Head of caudate nucleus (tissue), 42 donors: Measurements from ENCODE around the gene AGFG2.
"Not testable (repeated sequence)": the region's sequence is repeated elsewhere in the genome, so short reads cannot be mapped to it uniquely, and the experiment has no call there.

Experiments
- DNase-seq, 42 donors: peaks; one replicate each; pipeline versions ENCODE4 v3.0.0 to v3.0.0-alpha.2; 2020 to 2021; ENCODE audit warnings: mixed read lengths in 7 of 42
- intact Hi-C: fragments of 100-400 bp; cut with DNase I; formaldehyde crosslinking; loops from one replicate; pipeline ENCODE4 v1.15.0; 2022

The AGFG2 gene

GRCh38 chr7:100517305-100517704 lies 21.7 kb upstream of the AGFG2 start:
- intact Hi-C loops: no loop called here
- DNase-seq: no peak

- DNase-seq: no peak
- intact Hi-C loops: no loop called here
These were observed 19.4 kb upstream of the AGFG2 start for GRCh38 chr7:100519580-100519979.

GRCh38 chr7:100520138-100520537 lies 18.9 kb upstream of the AGFG2 start:
- intact Hi-C loops: no loop called here
- DNase-seq: no peak

- no peak for DNase-seq
- intact Hi-C loops: no loop called here
These were observed 17.9 kb upstream of the AGFG2 start for GRCh38 chr7:100521076-100521475.

- intact Hi-C loops: not testable (repeated sequence)
- peak in 1 of 42 donors; percentile 16 for DNase-seq
These were observed 17.0 kb upstream of the AGFG2 start for GRCh38 chr7:100521909-100522593.

- DNase-seq, intact Hi-C loops: not testable (repeated sequence)
These were observed 15.8 kb upstream of the AGFG2 start for GRCh38 chr7:100523192-100523591.

- DNase-seq, intact Hi-C loops: not testable (repeated sequence)
These were observed 10.7 kb upstream of the AGFG2 start for GRCh38 chr7:100528108-100528866.

GRCh38 chr7:100532165-100533022 lies 6.6 kb upstream of the AGFG2 start:
- intact Hi-C loops: no loop called here

GRCh38 chr7:100535982-100536381 lies 3.0 kb upstream of the AGFG2 start:
- DNase-seq, intact Hi-C loops: not testable (repeated sequence)

More at GRCh38 chr7:100532165-100533022, 6.6 kb upstream of the AGFG2 start:
- DNase-seq: no peak

GRCh38 chr7:100536695-100537094 lies 2.3 kb upstream of the AGFG2 start:
- intact Hi-C loops, DNase-seq: not testable (repeated sequence)

- no peak for DNase-seq
- intact Hi-C loops: no loop called here
These were observed 702 bp upstream of the AGFG2 start for GRCh38 chr7:100538348-100538653.

- peak in 2 of 42 donors; percentile 14 to 27 for DNase-seq
- intact Hi-C loops: loop anchor here (5.0 kb wide), 1 partner anchor 62 kb away; the partner anchor contains the start of gene TSC22D4
These were observed 518 bp downstream of the AGFG2 start for GRCh38 chr7:100539436-100540006.

GRCh38 chr7:100540073-100540723 lies 1.2 kb downstream of the AGFG2 start:
- no peak for DNase-seq
- intact Hi-C loops: loop anchor here (5.0 kb wide), 1 partner anchor 63 kb away; the partner anchor contains the start of gene TSC22D4

- intact Hi-C loops: loop anchor here (5.0 kb wide), 1 partner anchor 64 kb away; the partner anchor contains the start of gene TSC22D4
- DNase-seq: not testable (repeated sequence)
These were observed 2.3 kb downstream of the AGFG2 start for GRCh38 chr7:100541309-100541708.

- peak in 4 of 42 donors; percentile 34 to 60 (median 52) for DNase-seq
- intact Hi-C loops: loop anchor here (5.0 kb wide), 1 partner anchor 66 kb away; the partner anchor contains the start of gene TSC22D4
These were observed 4.6 kb downstream of the AGFG2 start for GRCh38 chr7:100543586-100543985.

GRCh38 chr7:100544386-100544785 lies 5.4 kb downstream of the AGFG2 start:
- intact Hi-C loops: loop anchor here (5.0 kb wide), 1 partner anchor 67 kb away; the partner anchor contains the start of gene TSC22D4
- no peak for DNase-seq

- intact Hi-C loops: loop anchor here (5.0 kb wide), 1 partner anchor 68 kb away; the partner anchor contains the start of gene TSC22D4
- no peak for DNase-seq
These were observed 6.0 kb downstream of the AGFG2 start for GRCh38 chr7:100544967-100545359.

- peak in 9 of 42 donors; percentile 47 to 83 (median 57) for DNase-seq
- intact Hi-C loops: no loop called here
These were observed 6.5 kb downstream of the AGFG2 start for GRCh38 chr7:100545360-100546128.
